HTR-8/SVneo (cell line): ENCODE results near the gene CEP170.

Experiments used
- DNase-seq: peaks from one replicate; pipeline ENCODE4 v3.0.0; 2011; ENCODE audit warnings: low spot score, mixed read lengths; ENCODE audit not compliant: insufficient read length
- FAIRE-seq: peaks from 2 replicates; lab custom pipeline; 2011; peaks lifted over from hg19 to GRCh38; lab: Jason Lieb, UNC

The CEP170 gene

GRCh38 chr1:243268751-243269460, 13.8 kb upstream of the CEP170 start:
- DNase-seq (no peak), FAIRE-seq (no peak)

- peak; percentile 45 for DNase-seq
- no peak for FAIRE-seq
Measured at GRCh38 chr1:243267914-243268653, 13.0 kb upstream of the CEP170 start.

- no peak for DNase-seq
Measured at GRCh38 chr1:243267471-243267880, 12.4 kb upstream of the CEP170 start.

GRCh38 chr1:243266231-243266630, 11.2 kb upstream of the CEP170 start:
- no peak for DNase-seq
- no peak for FAIRE-seq

More at GRCh38 chr1:243267471-243267880, 12.4 kb upstream of the CEP170 start:
- no peak for FAIRE-seq

GRCh38 chr1:243264717-243265116, 9.6 kb upstream of the CEP170 start:
- DNase-seq (no peak), FAIRE-seq (no peak)

- no peak for DNase-seq
- FAIRE-seq: no peak
Measured at GRCh38 chr1:243261390-243261789, 6.3 kb upstream of the CEP170 start.

GRCh38 chr1:243260221-243260880, 5.3 kb upstream of the CEP170 start:
- DNase-seq (no peak), FAIRE-seq (no peak)

- no peak for FAIRE-seq
- no peak for DNase-seq
Measured at GRCh38 chr1:243258731-243259130, 3.6 kb upstream of the CEP170 start.

GRCh38 chr1:243257189-243257588, 2.1 kb upstream of the CEP170 start:
- DNase-seq: no peak
- FAIRE-seq: no peak

- FAIRE-seq: no peak
- no peak for DNase-seq
Measured at GRCh38 chr1:243256590-243256989, 1.5 kb upstream of the CEP170 start.

- FAIRE-seq (peak; percentile 90), DNase-seq (peak; percentile 95)
Measured at GRCh38 chr1:243255791-243256512, 871 bp upstream of the CEP170 start, which contains the start of gene SDCCAG8. SDCCAG8 (plus strand) TSS chr1:243256041; CDS start chr1:243256174, 133 bp downstream.

- FAIRE-seq: no peak
- no peak for DNase-seq
Measured at GRCh38 chr1:243254233-243254926, 701 bp downstream of the CEP170 start.

GRCh38 chr1:243253926-243254232, 1.2 kb downstream of the CEP170 start:
- FAIRE-seq: no peak

GRCh38 chr1:243253211-243253925, 1.7 kb downstream of the CEP170 start:
- no peak for FAIRE-seq

More at GRCh38 chr1:243253926-243254232, 1.2 kb downstream of the CEP170 start:
- DNase-seq: no peak

GRCh38 chr1:243251539-243251938, 3.5 kb downstream of the CEP170 start:
- no peak for FAIRE-seq
- no peak for DNase-seq

More at GRCh38 chr1:243253211-243253925, 1.7 kb downstream of the CEP170 start:
- DNase-seq: no peak

- DNase-seq (no peak), FAIRE-seq (no peak)
Measured at GRCh38 chr1:243250102-243250501, 5.0 kb downstream of the CEP170 start.

GRCh38 chr1:243249214-243249613, 5.9 kb downstream of the CEP170 start:
- DNase-seq: no peak
- FAIRE-seq: no peak

- no peak for FAIRE-seq
Measured at GRCh38 chr1:243247901-243248300, 7.2 kb downstream of the CEP170 start.

GRCh38 chr1:243246916-243247315, 8.2 kb downstream of the CEP170 start:
- DNase-seq (no peak), FAIRE-seq (no peak)

More at GRCh38 chr1:243247901-243248300, 7.2 kb downstream of the CEP170 start:
- DNase-seq: no peak
